Ramos (cell line): ENCODE results near the gene UBE2S.

Experiments used
- in situ Hi-C: fragments of 300-500 bp; cut with MboI; formaldehyde crosslinking; loops from one replicate; pipeline ENCODE4 v1.14.3; 2022; ENCODE audit warnings: low sequenced_read_pairs; ENCODE audit not compliant: unreplicated experiment

The UBE2S gene

DNA sequence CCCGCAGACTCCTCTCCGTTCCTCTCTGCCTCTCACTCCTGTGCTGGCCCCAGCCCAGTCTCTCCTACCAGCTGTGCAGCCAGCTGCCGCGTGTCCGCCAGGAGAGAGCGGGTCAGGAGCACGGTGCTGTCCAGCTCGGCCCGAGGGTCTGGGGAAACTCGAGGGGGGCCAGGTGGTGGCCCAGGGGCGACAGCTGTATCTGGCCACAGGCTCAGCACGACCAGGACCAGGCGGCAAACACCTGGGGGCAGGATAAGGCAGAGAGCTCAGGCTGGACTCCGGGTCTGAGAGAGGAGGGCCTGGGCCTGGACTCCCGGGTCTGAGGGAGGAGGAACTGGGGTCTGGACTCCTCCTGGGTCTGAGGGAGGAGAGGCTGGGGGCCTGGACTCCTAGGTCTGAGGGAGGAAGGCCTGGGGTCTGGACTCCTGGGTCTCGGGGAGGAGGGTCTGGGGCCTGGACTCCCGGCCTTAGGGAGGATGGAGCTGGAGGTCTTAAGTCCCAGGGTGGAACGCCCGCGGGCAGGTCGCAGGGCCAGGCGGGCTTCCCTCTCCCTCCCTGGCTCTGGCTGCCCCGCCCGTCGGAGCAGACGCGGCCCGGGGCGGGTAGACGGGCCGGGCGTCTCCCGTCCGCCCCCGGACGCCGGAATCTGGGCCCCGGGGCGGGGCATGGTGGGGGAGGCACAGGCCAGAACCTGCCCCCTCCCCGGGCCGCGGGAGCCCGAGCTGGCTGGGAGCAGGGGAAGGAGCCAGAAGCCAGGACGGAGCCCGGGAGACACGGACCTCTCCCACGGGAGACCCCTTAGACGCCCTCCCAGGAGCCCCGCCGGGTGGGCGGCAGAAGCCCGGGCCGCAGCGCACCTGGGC, 38.7 kb downstream of the UBE2S start:
- in situ Hi-C loops = no loop called here

DNA sequence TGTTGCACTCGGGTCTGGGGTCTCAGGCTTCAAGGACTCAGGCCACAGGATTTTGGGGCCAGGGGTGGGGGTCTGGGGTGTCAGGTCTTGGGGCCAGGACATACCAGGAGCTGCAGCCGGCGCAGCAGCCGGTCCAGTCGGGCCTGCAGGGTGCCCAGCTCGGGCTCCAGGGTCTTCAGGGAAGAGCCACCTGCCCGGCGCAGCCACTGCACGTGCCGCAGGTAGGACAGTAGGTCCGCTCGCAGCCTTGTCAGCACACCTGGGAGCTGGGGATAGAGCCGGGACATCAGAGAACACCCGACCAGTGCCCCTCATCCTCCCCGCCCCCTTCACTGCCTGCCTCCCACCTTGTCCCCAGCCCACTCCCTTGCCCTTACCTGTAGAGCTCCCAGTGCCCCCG, 39.5 kb downstream of the UBE2S start:
- in situ Hi-C loops = no loop called here

DNA sequence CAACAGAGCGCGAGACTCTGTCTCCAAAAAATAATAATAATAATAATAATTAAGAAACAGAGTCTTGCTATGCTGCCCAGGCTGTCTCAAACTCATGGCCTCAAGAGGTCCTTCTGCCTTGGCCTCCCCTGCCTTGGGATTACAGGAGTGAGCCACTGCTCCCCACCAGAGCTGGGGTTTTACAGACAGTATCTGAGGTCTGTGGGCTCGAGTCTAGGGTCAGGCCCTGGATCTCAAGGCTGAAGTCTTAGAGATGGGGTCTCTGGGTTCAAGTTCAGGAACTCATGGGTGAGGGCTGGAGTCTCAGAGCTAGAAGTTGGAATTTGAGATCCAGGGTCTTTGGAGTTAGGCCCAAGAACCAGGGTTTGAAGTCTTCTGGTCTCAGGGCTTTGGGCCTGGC, 40.8 kb downstream of the UBE2S start:
- in situ Hi-C loops = no loop called here

DNA sequence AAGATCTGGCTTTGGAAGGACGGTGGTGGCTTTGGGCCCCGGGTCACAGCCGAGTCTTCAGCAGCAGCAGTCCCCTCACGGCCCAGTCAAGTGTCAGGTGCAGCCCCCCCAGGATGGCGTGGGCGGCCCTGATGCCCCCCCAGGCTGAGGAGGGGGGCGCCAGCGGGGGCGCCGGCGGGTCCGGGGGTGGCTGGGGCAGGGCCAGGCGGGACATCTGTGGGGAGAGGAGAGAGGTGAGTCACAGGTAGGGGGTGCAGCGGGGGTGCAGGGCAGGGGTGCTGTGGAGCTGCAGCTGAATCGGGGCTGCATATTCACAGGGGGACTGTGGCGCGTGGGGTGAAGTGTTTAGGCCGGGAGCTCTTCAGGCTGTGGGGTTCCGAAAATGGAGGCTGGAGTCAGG, 41.6 kb downstream of the UBE2S start:
- in situ Hi-C loops = no loop called here

DNA sequence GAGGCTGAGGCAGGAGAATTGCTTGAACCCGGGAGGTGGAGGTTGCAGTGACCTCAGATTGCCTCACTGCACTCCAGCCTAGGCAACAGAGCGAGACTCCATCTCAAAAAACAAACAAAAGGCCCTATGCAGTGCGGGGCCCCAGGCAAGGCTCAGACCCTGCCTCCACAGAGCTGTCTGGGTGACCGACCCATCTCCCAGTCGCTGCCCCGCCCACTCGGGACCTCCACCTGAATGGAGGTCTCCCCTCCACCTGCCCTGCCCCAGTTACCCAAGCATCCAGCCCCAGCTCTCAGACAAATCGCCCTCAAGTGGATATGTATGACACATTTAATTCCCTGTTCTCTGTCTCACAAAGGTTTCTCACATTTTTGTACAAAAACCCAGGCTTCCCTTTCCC, 42.3 kb downstream of the UBE2S start:
- in situ Hi-C loops = no loop called here

DNA sequence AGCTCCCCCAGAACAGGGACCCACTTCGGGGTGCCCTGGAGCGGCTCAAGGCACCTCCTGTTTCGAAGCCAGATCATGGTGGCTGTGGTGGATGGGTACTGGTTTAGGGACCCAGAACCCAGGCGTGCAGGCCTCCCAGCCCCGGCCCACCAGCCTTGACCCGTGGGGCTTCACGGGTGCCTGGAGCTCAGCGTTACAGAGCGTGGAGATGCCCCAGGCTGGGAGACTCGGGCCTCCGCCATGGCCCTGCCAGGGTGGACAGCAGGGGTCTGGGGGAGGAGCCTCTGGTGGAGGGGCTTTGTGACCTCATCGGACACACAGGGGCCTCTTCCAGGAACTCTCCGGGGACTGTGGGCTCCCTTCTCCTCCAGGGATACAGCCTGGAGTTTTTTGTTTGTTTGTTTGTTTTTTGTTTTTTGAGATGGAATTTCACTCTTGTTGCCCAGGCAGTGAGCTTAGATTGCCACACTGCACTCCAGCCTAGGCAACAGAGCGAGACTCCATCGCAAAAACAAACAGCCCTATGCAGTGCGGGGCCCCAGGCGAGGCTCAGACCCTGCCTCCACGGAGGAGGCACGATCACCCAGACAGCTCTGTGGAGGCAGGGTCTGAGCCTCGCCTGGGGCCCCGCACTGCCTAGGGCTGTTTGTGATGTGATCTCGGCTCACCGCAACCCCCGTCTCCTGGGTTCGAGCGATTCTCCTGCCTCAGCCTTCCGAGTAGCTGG, 44.4 kb downstream of the UBE2S start, which contains the start of gene GARIN5B:
Gene GARIN5B, minus strand, starts transcription at position 271 of the 727 bp plus-strand sequence. Its CDS starts 194 bp downstream, at position 77.
- in situ Hi-C loops = no loop called here

DNA sequence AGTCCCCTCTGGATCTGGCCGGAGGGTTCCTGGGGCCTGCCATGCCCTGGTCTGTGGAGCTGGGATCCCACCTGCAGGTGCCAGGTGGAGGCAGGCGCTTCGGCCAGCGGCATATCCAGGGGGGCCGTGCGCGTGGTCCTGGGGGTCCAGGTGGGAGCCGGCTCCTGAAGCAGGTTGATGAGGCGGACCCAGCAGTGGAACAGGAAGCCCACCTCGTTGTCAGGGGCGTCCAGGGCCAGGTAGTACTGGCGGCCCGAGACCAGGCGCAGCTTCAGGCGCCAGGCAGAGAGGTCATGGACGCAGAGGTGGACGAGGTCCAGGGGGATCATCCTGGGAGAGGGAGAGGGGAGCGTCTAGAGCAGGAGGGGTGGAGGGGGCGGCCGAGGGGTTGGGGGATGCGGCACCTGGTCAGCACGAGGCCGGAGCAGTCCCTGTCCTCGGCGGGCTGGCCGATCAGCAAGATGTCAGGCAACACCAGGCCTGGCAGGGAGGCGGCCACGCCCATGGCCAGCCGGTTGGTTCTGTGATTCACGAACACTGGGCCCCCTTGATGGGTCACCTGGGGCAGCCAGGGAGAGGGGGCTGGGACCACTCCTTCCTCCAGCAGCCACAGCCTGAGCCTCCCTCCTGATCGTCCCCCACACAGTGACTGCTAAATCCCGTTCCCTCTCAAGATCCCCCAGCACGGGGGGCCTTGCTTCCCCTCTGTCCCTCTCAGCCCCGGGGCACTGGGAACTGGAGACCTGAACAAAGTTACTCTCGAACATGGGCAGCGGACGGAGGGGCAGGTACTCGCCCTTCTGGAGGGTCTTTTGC, 45.2 kb downstream of the UBE2S start:
- in situ Hi-C loops = no loop called here

DNA sequence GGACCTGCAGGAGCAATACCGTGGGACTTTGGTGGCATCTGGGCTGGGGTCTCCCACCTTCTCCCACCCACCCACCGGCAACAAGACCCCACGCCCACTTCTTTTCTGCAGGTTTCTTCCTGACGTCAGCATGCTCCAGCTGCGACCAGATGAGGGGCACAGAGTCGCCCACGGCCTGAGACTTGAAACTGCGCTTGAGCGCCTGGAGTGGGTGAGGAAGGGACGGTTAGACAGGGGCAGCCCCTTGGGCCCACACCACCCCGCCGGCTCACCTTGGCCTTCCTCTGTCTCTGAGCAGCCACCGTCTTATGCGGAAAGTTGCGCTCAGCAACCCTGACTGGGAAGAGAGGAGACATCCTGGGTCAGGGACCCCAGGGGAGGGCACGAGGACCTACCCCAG, 46.7 kb downstream of the UBE2S start:
- in situ Hi-C loops = no loop called here

DNA sequence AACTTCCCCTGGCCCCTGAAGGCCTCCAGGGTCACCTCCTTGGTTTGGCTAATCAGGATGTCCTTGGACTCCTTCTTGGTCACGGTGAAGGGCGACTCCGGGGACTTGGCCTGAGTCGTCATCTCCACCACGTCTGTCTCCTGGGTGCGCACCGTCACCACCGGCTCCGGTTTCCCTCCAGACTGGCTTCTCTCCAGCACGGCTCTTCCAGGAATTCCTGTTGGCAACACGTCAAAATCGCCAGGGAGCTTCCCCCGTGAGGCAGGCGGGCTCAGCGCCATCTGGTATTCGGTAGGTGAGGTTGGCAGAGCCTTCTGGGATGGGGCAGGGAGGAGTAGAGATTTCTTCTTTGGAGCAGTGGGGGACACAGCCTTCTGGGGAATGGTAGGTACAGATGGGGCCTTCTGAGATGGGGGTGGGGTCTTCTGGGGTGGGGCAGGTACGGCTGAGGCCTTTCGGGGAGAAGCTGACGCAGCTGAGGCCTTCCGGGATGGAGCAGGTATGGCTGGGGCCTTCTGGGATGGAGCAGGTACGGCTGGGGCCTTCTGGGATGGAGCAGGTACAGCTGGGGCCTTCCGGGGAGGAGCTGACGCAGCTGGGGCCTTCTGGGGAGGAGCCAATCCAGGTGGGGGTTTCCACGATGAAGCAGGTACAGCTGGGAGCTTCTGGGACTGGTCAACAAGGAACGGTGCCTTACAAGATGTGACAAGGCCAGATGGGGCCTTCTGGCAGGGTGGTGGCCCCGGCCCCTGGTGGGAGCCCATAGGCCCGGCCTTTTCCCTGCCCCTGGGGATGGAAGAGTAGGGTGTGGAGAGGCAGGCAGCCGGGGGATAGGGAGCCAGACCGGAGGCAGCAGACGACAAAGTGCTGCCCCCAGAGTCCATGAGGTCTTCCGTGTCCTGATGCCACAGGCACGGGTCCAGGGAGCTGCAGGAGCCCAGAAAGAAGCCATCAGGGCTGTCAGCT, 48.4 kb downstream of the UBE2S start:
- in situ Hi-C loops = no loop called here

DNA sequence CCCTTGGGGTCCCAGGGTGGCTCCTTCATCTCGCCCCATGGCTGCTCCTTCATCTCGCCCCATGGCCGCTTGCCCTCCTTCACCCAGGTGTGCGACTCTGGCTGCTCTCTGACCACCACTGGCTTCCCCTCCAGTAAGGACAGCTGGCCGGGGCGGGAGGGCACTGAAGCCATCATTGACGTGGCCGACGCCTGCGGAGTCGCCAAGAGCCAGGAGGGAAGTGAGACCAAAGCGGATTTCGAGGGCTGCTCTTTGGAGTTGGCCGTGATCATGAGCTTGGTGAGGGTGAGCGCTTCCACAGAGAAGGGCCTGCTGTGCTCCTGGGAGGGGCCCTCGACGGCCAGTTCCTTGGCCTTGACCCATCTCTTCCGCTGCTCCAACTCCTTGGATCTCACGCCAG, 49.1 kb downstream of the UBE2S start:
- in situ Hi-C loops = no loop called here

DNA sequence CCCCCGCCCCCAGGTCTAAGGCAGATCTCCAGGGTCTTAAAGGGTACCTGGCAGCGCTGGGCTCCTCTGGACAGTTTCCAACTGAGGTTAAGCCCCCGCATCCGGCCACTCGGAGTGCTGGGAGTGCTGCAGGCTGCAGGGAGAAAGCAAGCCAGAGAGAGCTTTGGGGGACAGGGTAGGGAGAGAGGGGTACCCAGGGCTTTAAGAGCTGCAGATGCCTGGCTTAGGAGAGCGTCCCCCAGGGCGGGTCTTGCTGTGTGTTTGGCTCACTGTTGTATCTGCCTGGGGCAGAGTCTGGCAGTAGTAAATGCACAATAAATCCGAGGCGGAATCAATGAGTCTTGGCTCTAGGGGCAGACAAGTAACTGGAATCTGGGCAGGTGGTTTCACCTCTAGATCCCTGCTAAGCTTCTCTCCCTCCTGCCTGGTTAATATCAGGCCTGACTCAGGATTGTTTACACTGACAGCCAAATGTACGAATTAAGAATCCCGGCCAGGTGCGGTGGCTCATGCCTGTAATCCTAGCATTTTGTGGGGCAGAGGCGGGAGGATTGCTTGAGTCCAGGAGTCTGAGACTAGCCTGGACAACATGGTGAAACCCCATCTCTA, 52.3 kb downstream of the UBE2S start:
- in situ Hi-C loops = no loop called here

DNA sequence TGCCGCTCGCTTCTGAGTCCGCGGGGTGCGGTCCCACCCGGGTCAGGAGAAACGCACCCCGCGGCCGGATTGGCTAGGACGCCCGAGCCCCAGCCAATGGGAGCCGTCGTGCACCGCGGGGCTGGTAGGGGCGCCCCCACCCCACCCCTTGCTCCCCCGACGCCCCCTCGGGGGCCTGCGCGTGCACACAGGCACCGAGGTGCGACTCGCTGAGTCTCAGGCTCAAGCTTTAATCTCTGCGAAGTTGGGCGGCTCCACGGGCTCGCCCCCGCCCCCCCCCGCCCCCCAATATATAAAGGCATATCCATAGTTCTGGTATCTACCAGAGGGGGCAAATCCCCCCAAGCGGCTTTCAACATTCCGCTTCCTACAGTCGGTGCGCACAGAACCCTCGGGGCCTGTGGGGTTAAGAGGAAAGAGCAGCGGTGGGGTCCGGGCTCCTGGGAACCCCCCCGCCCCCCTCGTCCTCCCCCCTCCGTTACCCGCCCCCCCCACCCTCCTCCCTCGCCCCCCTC, 52.8 kb downstream of the UBE2S start, which contains the start of gene COX6B2:
Gene COX6B2, minus strand, starts transcription at position 22 of the 515 bp plus-strand sequence. CDS start 198 bp downstream, outside the sequence.
- in situ Hi-C loops = no loop called here

DNA sequence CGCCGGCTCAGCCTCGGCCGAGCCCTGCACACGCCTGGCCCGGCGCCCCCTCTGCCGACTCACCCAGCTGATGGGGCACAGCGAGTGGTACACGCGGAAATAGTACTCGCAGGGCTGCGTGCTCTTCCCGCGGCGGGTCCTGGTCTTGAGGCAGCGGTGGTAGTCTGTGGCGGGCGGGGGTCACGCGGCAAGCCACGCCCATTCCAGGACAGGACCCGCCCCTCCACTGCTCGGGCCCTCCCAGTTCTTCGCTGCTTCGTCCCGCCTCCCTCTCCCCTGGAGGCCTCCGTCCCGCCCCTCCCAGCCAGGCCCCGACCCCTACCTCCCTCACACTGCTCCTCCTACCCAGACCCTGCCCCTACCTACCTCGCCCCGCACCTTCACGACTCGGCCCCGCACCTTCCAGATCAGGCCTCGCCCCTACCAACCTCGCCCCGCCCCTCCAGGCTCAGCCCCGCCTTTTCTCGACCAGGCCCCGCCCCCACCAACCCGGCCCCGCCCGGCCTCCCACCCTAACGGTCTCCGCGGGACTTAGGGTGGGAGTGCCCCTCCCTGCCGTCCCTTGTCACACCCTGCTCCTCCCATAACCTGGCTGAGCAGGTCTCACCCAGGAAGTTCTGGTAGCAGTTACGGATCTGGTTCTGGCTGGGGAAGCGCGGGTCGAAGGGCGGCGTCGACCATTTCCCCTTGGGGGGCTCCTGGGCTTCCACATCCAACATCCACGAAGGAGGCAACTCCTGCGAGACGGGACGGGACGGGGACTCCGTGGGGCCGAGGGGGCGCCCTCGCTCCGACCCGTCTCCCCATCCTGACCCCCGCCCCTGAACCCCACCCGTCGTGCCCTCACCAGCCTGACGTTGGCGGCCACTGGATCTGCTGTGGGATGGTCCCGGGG, 53.5 kb downstream of the UBE2S start:
- in situ Hi-C loops = no loop called here

DNA sequence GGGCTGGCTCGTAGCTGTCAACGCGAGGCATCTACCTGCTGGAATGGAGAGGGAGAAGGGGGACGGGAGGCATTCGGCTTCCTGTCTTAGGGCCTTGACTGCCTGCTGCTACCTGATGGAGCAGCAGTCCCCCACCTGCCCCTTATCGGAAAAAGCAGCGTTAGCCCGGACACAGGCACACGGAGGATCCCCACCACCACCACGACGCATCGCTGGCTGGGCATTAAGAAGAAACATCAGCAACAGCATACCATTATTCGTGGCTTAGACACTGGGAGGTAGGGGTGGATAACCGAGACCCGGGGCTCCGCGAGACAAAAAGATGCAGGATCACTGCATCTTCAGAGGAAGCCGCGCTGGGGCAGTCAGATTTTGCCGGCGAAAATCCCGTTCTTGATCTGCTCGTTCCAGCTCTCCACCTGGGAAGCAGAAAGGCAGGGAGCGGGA, 54.2 kb downstream of the UBE2S start:
- in situ Hi-C loops = no loop called here

DNA sequence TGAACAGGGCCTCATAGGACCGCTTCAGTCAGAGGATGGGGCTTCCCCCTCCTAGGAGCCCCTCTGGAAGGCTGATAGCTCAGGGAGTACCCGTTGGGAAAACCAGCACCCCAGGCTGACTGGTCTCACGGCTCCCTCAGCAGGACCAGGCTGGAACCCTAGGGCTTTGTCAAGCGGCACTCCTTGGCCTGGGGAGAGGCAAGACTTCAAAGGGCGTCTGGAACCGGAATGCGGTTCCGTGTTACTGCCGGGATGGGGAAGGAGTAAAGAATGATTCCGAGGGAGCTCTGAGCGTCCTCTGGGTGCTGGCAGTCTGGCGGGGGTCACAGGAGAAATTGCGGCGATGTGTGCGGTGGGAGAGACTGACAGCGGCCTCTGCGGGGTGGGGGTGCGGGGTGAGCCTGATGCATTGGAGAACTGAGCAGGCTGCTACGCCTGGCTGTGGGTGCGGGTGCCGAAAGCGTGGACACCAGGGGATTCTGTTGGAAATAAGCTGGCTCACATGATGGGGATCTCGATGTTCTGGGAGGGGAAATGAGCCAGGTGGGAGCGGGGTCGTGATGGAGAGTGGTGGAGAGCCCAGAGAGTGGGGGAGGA, 54.9 kb downstream of the UBE2S start:
- in situ Hi-C loops = no loop called here

DNA sequence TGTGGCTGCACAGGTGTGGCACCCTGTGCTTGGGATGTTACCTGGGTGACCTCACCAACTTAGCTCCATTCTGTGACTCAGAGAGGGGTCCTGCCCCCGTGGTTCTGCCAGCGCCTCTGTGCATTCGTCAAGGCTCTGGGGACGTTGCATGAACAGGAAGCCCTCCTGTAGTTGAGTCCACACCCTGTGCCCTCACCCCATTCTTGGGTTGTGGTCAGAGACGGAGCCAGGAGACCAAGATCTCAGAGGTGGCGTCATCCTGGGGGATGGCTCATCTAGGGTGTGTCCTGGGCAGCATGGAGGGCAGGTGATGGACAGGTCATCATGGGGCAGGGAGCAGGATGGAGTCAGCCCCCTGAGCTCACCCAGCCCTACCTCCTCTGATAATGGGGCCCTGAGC, 55.5 kb downstream of the UBE2S start:
- in situ Hi-C loops = no loop called here

DNA sequence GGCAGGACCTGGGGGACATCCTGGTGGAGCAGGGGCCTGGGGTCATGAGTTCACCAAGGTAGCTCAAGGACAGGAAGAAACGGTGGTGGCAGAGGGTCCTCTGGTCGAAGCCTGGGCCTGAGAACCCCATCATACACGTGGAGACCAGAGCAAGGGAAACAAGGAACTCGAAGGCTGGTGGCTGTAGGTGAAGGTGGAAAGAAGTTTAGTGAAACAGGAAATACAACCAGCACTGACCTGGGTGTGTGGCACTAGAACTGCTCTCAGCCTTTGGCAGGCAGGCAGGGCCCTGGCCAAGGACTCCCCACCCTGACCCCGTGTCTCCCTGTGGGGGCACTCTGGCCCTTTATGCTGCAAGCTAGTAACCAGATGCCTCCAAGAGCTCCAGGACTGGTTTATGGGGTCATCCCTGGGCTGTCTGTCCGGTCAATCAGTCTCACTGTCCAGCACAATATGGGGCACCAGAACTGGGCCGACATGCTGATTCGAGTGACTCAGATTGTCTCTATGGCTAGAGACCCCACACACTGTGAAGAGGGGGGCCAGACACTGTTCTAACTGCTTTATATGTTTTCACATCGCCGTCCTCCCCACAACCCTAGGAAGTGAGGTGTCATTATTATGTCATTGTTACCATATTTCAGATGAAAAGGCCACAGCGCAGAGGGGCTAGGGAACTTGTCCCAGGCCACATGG, 56.8 kb downstream of the UBE2S start:
- in situ Hi-C loops = no loop called here
